C1 segment of cervical spinal cord (tissue), 14 donors: Measurements from ENCODE around the gene TP53AIP1.
A peak's percentile ranks its signal among the peaks of the same experiment; 100 is the strongest.
"Not testable (repeated sequence)": the region's sequence is repeated elsewhere in the genome, so short reads cannot be mapped to it uniquely, and the experiment has no call there.

ENCODE experiments used
- DNase-seq, 14 donors: peaks; one replicate each; lab custom pipeline; 2025; lab: John Stamatoyannopoulos, UW

Gene TP53AIP1

GRCh38 chr11:128926000-128926399 is 16.7 kb downstream of the TP53AIP1 start:
- DNase-seq: no peak

GRCh38 chr11:128925250-128925600 is 17.4 kb downstream of the TP53AIP1 start:
- no peak for DNase-seq

GRCh38 chr11:128924510-128925249 is 18.0 kb downstream of the TP53AIP1 start:
- no peak for DNase-seq

- no peak for DNase-seq
Measured at GRCh38 chr11:128924104-128924503, 18.6 kb downstream of the TP53AIP1 start.

GRCh38 chr11:128921793-128922192 is 20.9 kb downstream of the TP53AIP1 start:
- DNase-seq: no peak

GRCh38 chr11:128920666-128921065 is 22.0 kb downstream of the TP53AIP1 start:
- DNase-seq: no peak

GRCh38 chr11:128919635-128920034 is 23.0 kb downstream of the TP53AIP1 start:
- not testable (repeated sequence) for DNase-seq

GRCh38 chr11:128919216-128919615 is 23.5 kb downstream of the TP53AIP1 start:
- DNase-seq: no peak

- no peak for DNase-seq
Measured at GRCh38 chr11:128917144-128917724, 25.4 kb downstream of the TP53AIP1 start.

- DNase-seq: no peak
Measured at GRCh38 chr11:128916681-128917080, 26.0 kb downstream of the TP53AIP1 start.

- no peak for DNase-seq
Measured at GRCh38 chr11:128916037-128916572, 26.6 kb downstream of the TP53AIP1 start.

GRCh38 chr11:128915149-128915521 is 27.5 kb downstream of the TP53AIP1 start:
- DNase-seq: peak in 1 of 14 donors; percentile 46

GRCh38 chr11:128914216-128915148 is 28.2 kb downstream of the TP53AIP1 start:
- DNase-seq: no peak

- peak in 1 of 14 donors; percentile 66 for DNase-seq
Measured at GRCh38 chr11:128913806-128914205, 28.9 kb downstream of the TP53AIP1 start.

- no peak for DNase-seq
Measured at GRCh38 chr11:128911701-128912100, 31.0 kb downstream of the TP53AIP1 start.

- DNase-seq: no peak
Measured at GRCh38 chr11:128911239-128911638, 31.4 kb downstream of the TP53AIP1 start.

- DNase-seq: no peak
Measured at GRCh38 chr11:128910576-128910975, 32.1 kb downstream of the TP53AIP1 start.

GRCh38 chr11:128909438-128910125 is 33.1 kb downstream of the TP53AIP1 start:
- no peak for DNase-seq

- peak in 7 of 14 donors; percentile 12 to 44 (median 23) for DNase-seq
Measured at GRCh38 chr11:128908391-128909246, 34.1 kb downstream of the TP53AIP1 start.

GRCh38 chr11:128907585-128907984 is 35.1 kb downstream of the TP53AIP1 start:
- DNase-seq: no peak
